Keratinocyte (primary cell): ENCODE data around the gene GFY. TPM values are rescaled to one million over a fixed set of nuclear protein-coding genes. Genes with fewer than 3 reads are reported as not detected.
A peak's percentile ranks its signal among the peaks of the same experiment; 100 is the strongest.

Experiments used
- DNase-seq: peaks from one replicate; pipeline ENCODE4 v3.0.0-alpha.2; 2011; ENCODE audit warnings: low read depth, missing footprints, low spot score
- FAIRE-seq: peaks from 2 replicates; lab custom pipeline; 2011; peaks lifted over from hg19 to GRCh38; lab: Jason Lieb, UNC
- H2AFZ ChIP-seq: 2 replicates; pipeline ENCODE4 v1.6.0; 2012; ENCODE audit warnings: low read length, control low read depth, inconsistent platforms; ENCODE audit not compliant: control insufficient read depth
- H3K27ac ChIP-seq: 2 replicates; pipeline ENCODE4 v1.5.1; 2011; ENCODE audit warnings: low read length; ENCODE audit not compliant: control insufficient read depth, insufficient read depth
- H3K27me3 ChIP-seq: 3 replicates; pipeline ENCODE4 v1.6.0; 2011; ENCODE audit warnings: low read length; ENCODE audit not compliant: control insufficient read depth, insufficient read depth; ENCODE audit errors: extremely low read depth
- H3K36me3 ChIP-seq, 2 experiments: 2 replicates in 1 of 2; 3 replicates in 1 of 2; pipeline ENCODE4 v1.5.1; 2011; ENCODE audit warnings: low read length in 2 of 2, mild to moderate bottlenecking in 1 of 2; ENCODE audit not compliant: control insufficient read depth in 2 of 2, insufficient read depth in 2 of 2; ENCODE audit errors: extremely low read depth in 1 of 2
- H3K4me1 ChIP-seq: 3 replicates; pipeline ENCODE4 v1.5.1; 2011; ENCODE audit warnings: low read length; ENCODE audit not compliant: control insufficient read depth, insufficient read depth; ENCODE audit errors: extremely low read depth
- H3K4me2 ChIP-seq: 3 replicates; pipeline ENCODE4 v1.6.0; 2011; ENCODE audit warnings: low read depth, low read length; ENCODE audit not compliant: control insufficient read depth, insufficient read depth; ENCODE audit errors: extremely low read depth
- H3K4me3 ChIP-seq, 3 experiments: fragments of 200-600 bp in 1 of 3; sonication (generic) in 1 of 3; 2 replicates in 2 of 3; 3 replicates in 1 of 3; pipeline ENCODE4 v1.5.1; 2011 to 2016; ENCODE audit warnings: low read length in 3 of 3, mild to moderate bottlenecking in 3 of 3, control low read depth in 2 of 3, inconsistent platforms in 1 of 3, low read depth in 1 of 3, mixed read lengths in 1 of 3, mixed run types in 1 of 3, moderate library complexity in 1 of 3; ENCODE audit not compliant: control insufficient read depth in 2 of 3, insufficient read depth in 2 of 3; ENCODE audit errors: extremely low read depth in 1 of 3
- H3K79me2 ChIP-seq: 2 replicates; pipeline ENCODE4 v1.6.0; 2012; ENCODE audit warnings: low read length; ENCODE audit not compliant: control insufficient read depth, insufficient read depth
- H3K9ac ChIP-seq: 3 replicates; pipeline ENCODE4 v1.6.0; 2011; ENCODE audit warnings: low read length; ENCODE audit not compliant: control insufficient read depth, insufficient read depth; ENCODE audit errors: extremely low read depth
- H3K9me1 ChIP-seq: 3 replicates; pipeline ENCODE4 v1.6.0; 2011; ENCODE audit warnings: low read length; ENCODE audit not compliant: control insufficient read depth, insufficient read depth; ENCODE audit errors: extremely low read depth
- H3K9me3 ChIP-seq: 2 replicates; pipeline ENCODE4 v1.5.1; 2012; ENCODE audit warnings: low read depth, low read length; ENCODE audit not compliant: control insufficient read depth
- H4K20me1 ChIP-seq: 3 replicates; pipeline ENCODE4 v1.6.0; 2011; ENCODE audit warnings: low read length; ENCODE audit not compliant: control insufficient read depth, insufficient read depth; ENCODE audit errors: extremely low read depth
- CTCF ChIP-seq, 3 experiments: IDR thresholded peaks in 1 of 3; conservative IDR thresholded peaks in 1 of 3; optimal IDR thresholded peaks in 1 of 3; 2 replicates in 2 of 3; 3 replicates in 1 of 3; pipeline versions ENCODE3 to v1.5.1; 2011; ENCODE audit warnings: low read length in 3 of 3, mild to moderate bottlenecking in 3 of 3, moderate library complexity in 2 of 3, control low read depth in 1 of 3, inconsistent platforms in 1 of 3; ENCODE audit not compliant: insufficient read depth in 2 of 3; ENCODE audit errors: extremely low read depth in 1 of 3
- EZH2 ChIP-seq: IDR thresholded peaks from one replicate; pipeline ENCODE4 v1.6.1; 2012; ENCODE audit warnings: inconsistent platforms, mild to moderate bottlenecking, low read length, moderate library complexity
- dilution Hi-C: fragments of 300-500 bp; cut with MboI; formaldehyde crosslinking; loops from one replicate; pipeline ENCODE4 v1.7.0; 2020; ENCODE audit warnings: low sequenced_read_pairs; ENCODE audit not compliant: extremely low pct_ligation_motif_present
- polyA plus RNA-seq, 5 experiments: library from polyadenylated mRNA; depleted of rRNA in 3 of 5; stranded (reverse) in 3 of 5; stranded (forward) in 1 of 5; unstranded in 1 of 5; fragments of >200 nt; gene quantifications; 1 replicate in 1 of 5; 2 replicates in 3 of 5; 3 replicates in 1 of 5; pipeline versions ENCODE4 v1.2.1 to v1.2.3, GENCODE V29; 2011 to 2012; ENCODE audit warnings: missing spikeins in 2 of 5, low read depth in 1 of 5, low replicate concordance in 1 of 5

Gene GFY
- polyA plus RNA-seq, 1 donor (not counting 4 experiments of a cell fraction or from before 2014, with no cell fraction given), result not detected

- no peak overlapping the region for H3K4me3 ChIP-seq
- H3K27ac ChIP-seq, result no peak overlapping the region
- no peak overlapping the region for H2AFZ ChIP-seq
- peaks cover 85% of the 10 kb centered on the region for H3K27me3 ChIP-seq
- H3K9me1 ChIP-seq, result no peaks in the 10 kb centered on the region
- FAIRE-seq, result no peak
- no peaks in the 10 kb centered on the region for H4K20me1 ChIP-seq
- no peaks in the 10 kb centered on the region for H3K79me2 ChIP-seq
- H3K9ac ChIP-seq, result no peak overlapping the region
- H3K4me2 ChIP-seq, result peak overlapping the region; percentile 40
- no peaks in the 10 kb centered on the region for H3K9me3 ChIP-seq
- dilution Hi-C loops, result no loop called here
- H3K36me3 ChIP-seq, result no peaks in the 10 kb centered on the region
- H3K4me1 ChIP-seq, result no peaks in the 10 kb centered on the region
- no peak for DNase-seq
- TF ChIP-seq EZH2, result peak; percentile 65
- TF ChIP-seq CTCF (optimal IDR thresholded peaks at IDR 0.05 in 1 of 3, IDR thresholded peaks at IDR 0.05 in 1 of 3, conservative IDR thresholded peaks at IDR 0.05 in 1 of 3; ENCODE audit: extremely low read depth in 1 of 3, insufficient read depth in 2 of 3, low read length in 3 of 3), result peak; percentile 33 to 66 (median 54)
Observed at GRCh38 chr19:49422407-49423070, 2.6 kb upstream of the GFY start.

GRCh38 chr19:49423071-49423984 lies 1.9 kb upstream of the GFY start, which contains the start of gene PTH2:
Gene PTH2 (minus strand): TSS chr19:49423441. CDS start chr19:49423339, 102 bp downstream.
- Histone ChIP-seq H3K27ac (no peak within 1 kb of the TSS), H3K79me2 (no peaks in the 10 kb centered on the region), H4K20me1 (no peaks in the 10 kb centered on the region), H3K9me1 (no peaks in the 10 kb centered on the region), H2AFZ (no peak within 1 kb of the TSS), H3K4me1 (peaks cover 4% of the 10 kb centered on the region), H3K27me3 (peaks cover 93% of the 10 kb centered on the region), H3K4me2 (peak within 1 kb of the TSS; percentile 40), H3K9me3 (no peaks in the 10 kb centered on the region), H3K36me3 (no peaks in the 10 kb centered on the region), H3K4me3 (no peak within 1 kb of the TSS), H3K9ac (no peak within 1 kb of the TSS)
- DNase-seq, result no peak
- FAIRE-seq, result no peak
- TF ChIP-seq EZH2, result no peak
- dilution Hi-C loops, result no loop called here
